Activated CD8-positive, alpha-beta memory T cell treated with anti-CD3 and anti-CD28 coated beads, Interleukin-2, amount 10 ng/mL, durations not matched to agents 7 days and 5 days (primary cell): Measurements from ENCODE around the gene FNDC10. TPM values are rescaled to one million over a fixed set of nuclear protein-coding genes. Genes with fewer than 3 reads are reported as not detected.

Source experiments
- ATAC-seq: fragments of 150-1000 bp; cut with Tn5 transposase; one replicate; pipeline ENCODE4 v1.10.0; 2021; ENCODE audit warnings: moderate library complexity
- CTCF ChIA-PET: fragments of 350-600 bp; sonication (Branson Sonifier 250); formaldehyde crosslinking; loops from one replicate; lab custom pipeline; 2021; ENCODE audit warnings: antibody characterized with exemption; lab: Charles Lee
- DNase-seq: peaks from one replicate; pipeline ENCODE4 v3.0.0-alpha.2; 2020
- H3K27ac Mint-ChIP-seq: one replicate; pipeline ENCODE4 v1.8.0; 2021; ENCODE audit warnings: mild to moderate bottlenecking, mixed read lengths
- H3K27me3 Mint-ChIP-seq: one replicate; pipeline ENCODE4 v1.8.0; 2021; ENCODE audit warnings: mixed read lengths
- H3K36me3 Mint-ChIP-seq: one replicate; pipeline ENCODE4 v1.8.0; 2021; ENCODE audit warnings: mild to moderate bottlenecking, mixed read lengths
- H3K4me1 Mint-ChIP-seq: one replicate; pipeline ENCODE4 v1.8.0; 2021; ENCODE audit warnings: mixed read lengths
- H3K4me3 Mint-ChIP-seq: one replicate; pipeline ENCODE4 v1.8.0; 2021; ENCODE audit warnings: mild to moderate bottlenecking, moderate library complexity, mixed read lengths
- H3K9me3 Mint-ChIP-seq: one replicate; pipeline ENCODE4 v1.8.0; 2022; ENCODE audit warnings: low read depth, mixed read lengths
- total RNA-seq, 2 experiments: library from RNA; stranded (reverse); gene quantifications; one replicate each; pipeline ENCODE4 v1.2.3, GENCODE V29; 2021

FNDC10 gene
- total RNA-seq, 2 experiments from 2014 or later, result 3.1 to 4.4 TPM

DNA sequence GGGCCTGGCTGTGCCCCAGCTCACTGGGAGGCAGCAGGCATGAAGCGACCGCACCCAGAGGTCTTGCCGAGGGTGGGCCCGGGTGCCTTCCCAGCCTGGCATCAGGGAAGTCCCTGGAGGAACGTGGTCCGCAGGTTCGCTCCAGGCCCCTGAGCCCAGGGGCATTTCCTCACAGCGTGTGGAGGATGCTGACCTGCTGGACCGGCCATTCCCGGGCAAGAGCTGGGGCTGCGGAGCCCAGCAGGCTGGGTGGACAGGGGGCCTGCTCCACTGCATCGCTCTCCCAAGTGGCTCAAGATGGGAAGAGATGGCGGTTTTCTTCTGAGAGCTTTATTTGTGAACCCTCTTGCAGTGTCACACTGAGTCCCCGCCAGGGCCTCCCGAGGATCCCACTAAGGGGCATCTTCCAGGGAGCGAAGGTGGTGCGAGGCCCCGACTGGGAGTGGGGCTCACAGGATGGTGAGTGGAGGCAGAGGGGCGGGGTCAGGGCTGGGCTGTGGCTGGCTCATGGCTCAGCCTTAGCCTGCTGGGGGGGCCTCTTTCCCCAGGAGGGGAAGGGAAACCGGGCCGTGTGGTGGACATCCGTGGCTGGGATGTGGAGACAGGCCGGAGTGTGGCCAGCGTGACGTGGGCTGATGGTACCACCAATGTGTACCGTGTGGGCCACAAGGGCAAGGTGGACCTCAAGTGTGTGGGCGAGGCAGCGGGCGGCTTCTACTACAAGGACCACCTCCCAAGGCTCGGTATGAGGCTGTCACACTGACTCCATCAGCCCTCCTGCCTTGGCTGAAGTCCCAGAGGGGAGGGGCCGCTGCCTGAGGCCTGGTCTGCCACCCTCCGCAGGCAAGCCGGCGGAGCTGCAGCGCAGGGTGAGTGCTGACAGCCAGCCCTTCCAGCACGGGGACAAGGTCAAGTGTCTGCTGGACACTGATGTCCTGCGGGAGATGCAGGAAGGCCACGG lies 24.8 kb upstream of the FNDC10 start:
- H3K36me3 Mint-ChIP-seq, result no peaks in the 10 kb centered on the region
- H3K27ac Mint-ChIP-seq, result no peak overlapping the region
- no peaks in the 10 kb centered on the region for H3K4me1 Mint-ChIP-seq

GRCh38 chr1:1623631-1624442 lies 23.9 kb upstream of the FNDC10 start:
- Mint-ChIP-seq H3K27me3 (no peaks in the 10 kb centered on the region), H3K27ac (no peak overlapping the region), H3K36me3 (no peaks in the 10 kb centered on the region), H3K4me1 (no peaks in the 10 kb centered on the region), H3K9me3 (no peaks in the 10 kb centered on the region), H3K4me3 (no peak overlapping the region)
- no peak for ATAC-seq
- CTCF ChIA-PET, result no interaction called here
- DNase-seq, result no peak

More for the DNA sequence above, 24.8 kb upstream of the FNDC10 start:
- H3K27me3 Mint-ChIP-seq, result no peaks in the 10 kb centered on the region
- no peaks in the 10 kb centered on the region for H3K9me3 Mint-ChIP-seq
- no peak overlapping the region for H3K4me3 Mint-ChIP-seq
- no peak for ATAC-seq
- DNase-seq, result peak; percentile 41
- CTCF ChIA-PET, result no interaction called here

GRCh38 chr1:1623181-1623630 lies 23.3 kb upstream of the FNDC10 start:
- H3K27me3 Mint-ChIP-seq, result no peaks in the 10 kb centered on the region
- H3K4me1 Mint-ChIP-seq, result no peaks in the 10 kb centered on the region
- CTCF ChIA-PET, result no interaction called here
- no peak for ATAC-seq
- H3K36me3 Mint-ChIP-seq, result no peaks in the 10 kb centered on the region
- no peak for DNase-seq
- H3K9me3 Mint-ChIP-seq, result no peaks in the 10 kb centered on the region
- no peak overlapping the region for H3K4me3 Mint-ChIP-seq
- no peak overlapping the region for H3K27ac Mint-ChIP-seq

DNA sequence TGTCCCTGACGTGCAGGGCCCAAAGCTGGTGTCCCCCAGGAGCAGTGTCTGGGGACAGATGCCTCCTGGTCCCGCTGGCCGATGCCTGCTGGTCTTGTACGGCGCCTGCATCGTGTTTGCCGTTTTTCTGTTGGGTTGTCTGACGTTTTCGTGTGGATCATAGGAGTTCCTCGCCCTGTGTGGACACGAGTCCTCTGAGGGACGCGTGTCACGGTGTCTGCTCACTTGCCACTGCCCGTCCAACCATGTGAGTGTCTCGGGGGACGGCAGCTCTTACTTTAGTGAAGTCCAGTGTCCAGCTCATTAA lies 22.8 kb upstream of the FNDC10 start:
- Mint-ChIP-seq H3K36me3 (no peaks in the 10 kb centered on the region), H3K4me3 (no peak overlapping the region), H3K9me3 (no peaks in the 10 kb centered on the region), H3K4me1 (no peaks in the 10 kb centered on the region), H3K27me3 (no peaks in the 10 kb centered on the region), H3K27ac (no peak overlapping the region)
- DNase-seq (no peak), ATAC-seq (no peak)
- CTCF ChIA-PET, result no interaction called here

DNA sequence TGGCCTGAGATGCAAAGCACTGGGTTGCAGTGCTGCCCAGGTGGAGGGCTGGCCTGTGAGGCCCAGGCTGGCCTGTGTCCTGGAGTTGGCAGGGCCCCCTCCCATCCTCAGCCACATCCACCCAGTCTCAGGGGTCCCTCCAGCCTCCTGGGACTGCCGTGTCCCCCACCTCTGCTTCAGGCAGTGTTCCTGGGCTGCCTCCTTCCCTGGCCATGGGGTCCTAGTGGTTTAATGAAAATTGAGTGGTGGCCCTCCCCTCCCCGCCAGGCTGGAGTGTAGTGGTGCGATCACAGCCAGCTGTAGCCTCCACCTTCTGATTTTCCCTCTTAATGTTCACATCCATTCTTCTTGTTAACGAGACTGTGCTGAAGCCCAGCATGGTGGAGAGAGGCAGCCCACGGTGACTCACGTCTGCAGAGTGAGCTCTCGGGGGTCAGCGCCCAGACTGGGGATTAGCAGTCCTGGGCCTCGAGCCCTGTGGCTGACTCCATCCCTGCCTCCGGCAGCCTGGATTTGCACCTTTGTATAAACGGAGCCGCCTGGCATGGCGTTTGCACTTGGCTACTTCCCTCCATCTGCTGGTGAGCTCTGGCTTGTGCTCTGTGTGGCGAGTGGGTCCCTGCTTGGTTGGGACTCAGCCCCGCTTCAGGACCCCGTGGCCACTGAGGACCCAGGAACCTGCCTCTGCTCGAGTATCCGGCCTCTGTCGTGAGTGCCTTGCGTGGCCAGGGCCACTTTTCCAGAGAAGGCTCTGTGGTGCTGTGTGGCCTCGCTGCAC lies 22.3 kb upstream of the FNDC10 start:
- DNase-seq, result no peak
- Mint-ChIP-seq H3K27me3 (no peaks in the 10 kb centered on the region), H3K4me1 (peaks cover 5% of the 10 kb centered on the region), H3K4me3 (no peak overlapping the region), H3K9me3 (no peaks in the 10 kb centered on the region), H3K36me3 (no peaks in the 10 kb centered on the region), H3K27ac (no peak overlapping the region)
- no peak for ATAC-seq
- CTCF ChIA-PET, result no interaction called here

GRCh38 chr1:1621173-1622009 lies 21.5 kb upstream of the FNDC10 start:
- ATAC-seq, result no peak
- no peaks in the 10 kb centered on the region for H3K27me3 Mint-ChIP-seq
- no peaks in the 10 kb centered on the region for H3K9me3 Mint-ChIP-seq
- H3K27ac Mint-ChIP-seq, result no peak overlapping the region
- DNase-seq, result no peak
- CTCF ChIA-PET, result no interaction called here
- H3K4me1 Mint-ChIP-seq, result peaks cover 12% of the 10 kb centered on the region
- no peak overlapping the region for H3K4me3 Mint-ChIP-seq
- H3K36me3 Mint-ChIP-seq, result no peaks in the 10 kb centered on the region

- no peaks in the 10 kb centered on the region for H3K36me3 Mint-ChIP-seq
- no peaks in the 10 kb centered on the region for H3K9me3 Mint-ChIP-seq
- peaks cover 13% of the 10 kb centered on the region for H3K4me1 Mint-ChIP-seq
- DNase-seq (no peak), ATAC-seq (no peak)
- CTCF ChIA-PET, result interaction anchor here (1.1 kb wide), 1 partner anchor 8 kb away, joined by 3 read pairs; no protein-coding TSS in a partner anchor
- no peak overlapping the region for H3K4me3 Mint-ChIP-seq
- H3K27ac Mint-ChIP-seq, result no peak overlapping the region
- H3K27me3 Mint-ChIP-seq, result no peaks in the 10 kb centered on the region
Observed at GRCh38 chr1:1620433-1621139, 20.7 kb upstream of the FNDC10 start.

DNA sequence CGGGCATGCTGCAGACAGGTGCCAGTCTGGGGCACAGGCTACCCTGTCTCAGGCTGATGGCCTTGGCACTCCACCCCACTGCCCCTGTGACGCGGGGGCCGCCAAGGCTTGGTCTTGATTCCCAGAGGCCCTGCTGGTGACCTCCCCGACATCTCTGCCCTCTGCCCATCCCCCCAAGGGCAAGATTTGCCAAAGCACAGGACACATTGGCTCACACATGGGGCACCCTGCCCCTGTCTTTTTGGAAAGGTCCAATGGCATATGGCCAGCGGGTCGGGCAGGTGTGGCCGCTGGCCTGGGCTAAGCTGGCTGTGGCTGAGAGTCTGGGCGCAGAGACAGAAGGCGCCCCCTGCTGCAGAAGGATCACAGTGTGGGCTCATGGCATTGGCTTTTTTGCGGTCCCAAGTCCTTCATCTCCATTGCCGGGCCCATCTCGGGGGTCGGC lies 20.0 kb upstream of the FNDC10 start:
- ATAC-seq (no peak), DNase-seq (no peak)
- Mint-ChIP-seq H3K27me3 (no peaks in the 10 kb centered on the region), H3K4me3 (no peak overlapping the region), H3K4me1 (peaks cover 13% of the 10 kb centered on the region), H3K9me3 (no peaks in the 10 kb centered on the region), H3K36me3 (no peaks in the 10 kb centered on the region), H3K27ac (no peak overlapping the region)
- CTCF ChIA-PET, result interaction anchor here (1.1 kb wide), 1 partner anchor 9 kb away, joined by 3 read pairs; no protein-coding TSS in a partner anchor

GRCh38 chr1:1618396-1619068 lies 18.6 kb upstream of the FNDC10 start:
- Mint-ChIP-seq H3K4me3 (no peak overlapping the region), H3K4me1 (peaks cover 25% of the 10 kb centered on the region), H3K27ac (no peak overlapping the region), H3K36me3 (peaks cover 3% of the 10 kb centered on the region), H3K27me3 (no peaks in the 10 kb centered on the region), H3K9me3 (no peaks in the 10 kb centered on the region)
- no peak for ATAC-seq
- CTCF ChIA-PET, result no interaction called here
- DNase-seq, result no peak

GRCh38 chr1:1617925-1618324 lies 18.0 kb upstream of the FNDC10 start:
- Mint-ChIP-seq H3K27ac (no peak overlapping the region), H3K36me3 (peaks cover 4% of the 10 kb centered on the region), H3K27me3 (no peaks in the 10 kb centered on the region), H3K4me3 (peak overlapping the region; percentile 75), H3K9me3 (no peaks in the 10 kb centered on the region), H3K4me1 (peaks cover 26% of the 10 kb centered on the region)
- CTCF ChIA-PET, result no interaction called here
- ATAC-seq (no peak), DNase-seq (no peak)

GRCh38 chr1:1617516-1617915 lies 17.6 kb upstream of the FNDC10 start:
- no peak overlapping the region for H3K27ac Mint-ChIP-seq
- peak overlapping the region; percentile 75 for H3K4me3 Mint-ChIP-seq
- H3K27me3 Mint-ChIP-seq, result no peaks in the 10 kb centered on the region
- CTCF ChIA-PET, result interaction anchor here (4.9 kb wide), 1 partner anchor 12 kb away, joined by 30 read pairs; no protein-coding TSS in a partner anchor
- no peak for ATAC-seq
- H3K9me3 Mint-ChIP-seq, result no peaks in the 10 kb centered on the region
- H3K4me1 Mint-ChIP-seq, result peaks cover 26% of the 10 kb centered on the region
- DNase-seq, result no peak
- peaks cover 4% of the 10 kb centered on the region for H3K36me3 Mint-ChIP-seq
